ENCODE results near the gene SEH1L.
"Not testable (repeated sequence)": the region's sequence is repeated elsewhere in the genome, so short reads cannot be mapped to it uniquely, and the experiment has no call there.

The SEH1L gene

GRCh38 chr18:12947285-12948049, at the start of gene SEH1L:
TSS of gene SEH1L (plus strand) at chr18:12948011. CDS start at chr18:12948122, 111 bp downstream.
- DNase-seq: peak; percentile 97

- not testable (repeated sequence) for DNase-seq
Observed at GRCh38 chr18:12901208-12901607, 46.6 kb upstream of the SEH1L start.

GRCh38 chr18:12904012-12904516, 43.7 kb upstream of the SEH1L start:
- peak; percentile 44 for DNase-seq

GRCh38 chr18:12906119-12906518, 41.7 kb upstream of the SEH1L start:
- no peak for DNase-seq

GRCh38 chr18:12906773-12907172, 41.0 kb upstream of the SEH1L start:
- no peak for DNase-seq

DNA sequence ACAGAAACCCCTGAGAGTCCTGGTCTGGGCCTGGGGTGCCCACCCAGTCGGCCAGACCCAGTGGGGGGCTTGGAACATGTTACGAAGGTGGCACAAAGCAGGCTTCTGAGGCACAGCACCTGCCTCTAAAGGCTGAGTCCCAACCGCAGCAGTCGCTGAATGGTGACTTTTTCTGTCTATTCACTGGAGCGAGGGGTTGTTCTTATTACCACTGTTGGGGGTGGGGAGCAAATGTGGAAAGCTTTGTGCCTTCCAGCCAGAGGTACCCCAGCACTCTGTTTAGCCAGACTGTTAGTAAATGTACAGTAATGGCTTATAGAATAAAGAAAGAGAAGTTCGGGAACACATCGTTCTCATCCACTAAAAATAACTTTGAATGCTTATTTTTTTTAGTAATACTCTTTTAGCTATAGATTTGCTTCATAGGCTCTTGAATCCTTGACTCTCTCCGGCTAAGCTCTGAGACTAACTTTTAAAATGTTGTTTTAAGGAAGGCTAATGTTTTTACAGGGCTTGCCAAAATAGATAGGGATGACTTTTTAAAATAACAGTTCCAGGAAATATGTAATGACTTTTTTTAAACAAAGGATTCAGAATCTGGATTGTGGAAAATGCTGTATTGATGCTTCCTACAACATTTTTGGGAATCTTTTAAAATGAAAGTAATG, 40.4 kb upstream of the SEH1L start:
- no peak for DNase-seq

- DNase-seq: no peak
Observed at GRCh38 chr18:12908706-12909105, 39.1 kb upstream of the SEH1L start.

DNA sequence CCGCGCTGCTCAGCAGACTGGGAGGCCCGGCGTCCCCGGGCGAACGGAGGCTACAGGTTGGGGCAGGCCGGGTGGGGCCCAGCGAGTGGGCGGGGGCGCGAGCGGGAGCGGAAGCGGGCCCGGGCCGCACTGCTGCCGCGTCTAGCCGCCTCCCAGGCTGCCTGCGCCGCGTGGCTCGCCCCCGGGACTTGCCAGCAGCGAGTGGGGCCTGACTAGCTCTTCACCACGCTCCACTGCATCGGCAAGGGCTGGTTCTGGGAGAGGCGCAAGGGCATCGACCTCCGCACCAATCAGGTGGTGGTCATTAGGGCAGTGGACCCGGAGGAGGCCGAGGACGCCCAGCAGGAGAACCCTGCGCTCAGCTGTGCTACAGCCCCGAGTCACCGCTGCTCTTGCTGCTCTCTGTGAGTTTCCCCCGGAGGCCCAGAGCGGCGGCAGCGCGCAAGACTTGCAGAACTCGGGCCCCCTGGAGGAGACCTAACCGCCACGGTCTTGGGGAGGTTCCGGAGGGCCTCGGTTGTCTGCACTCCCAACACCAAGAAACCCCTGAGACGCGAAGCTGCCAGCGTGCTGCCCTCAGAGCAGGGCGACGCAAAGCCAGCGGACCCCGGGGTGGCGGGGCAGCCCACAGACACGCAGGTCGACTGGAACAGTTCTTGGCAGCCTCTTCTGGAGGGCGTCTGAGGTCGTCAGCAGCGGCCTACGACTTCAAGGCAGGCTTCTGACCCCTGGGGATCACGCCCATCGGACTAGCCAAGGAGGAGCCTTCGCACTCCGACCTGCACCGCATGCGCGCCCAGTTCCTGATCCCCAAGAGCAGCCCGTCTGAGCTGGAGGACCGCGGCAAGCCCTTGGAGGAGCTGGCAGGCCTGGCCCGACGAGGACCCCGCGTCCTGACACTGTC, 36.5 kb upstream of the SEH1L start:
- peak; percentile 40 for DNase-seq

GRCh38 chr18:12911929-12912703, 35.7 kb upstream of the SEH1L start:
- no peak for DNase-seq

GRCh38 chr18:12921178-12921577, 26.6 kb upstream of the SEH1L start:
- DNase-seq: no peak

DNA sequence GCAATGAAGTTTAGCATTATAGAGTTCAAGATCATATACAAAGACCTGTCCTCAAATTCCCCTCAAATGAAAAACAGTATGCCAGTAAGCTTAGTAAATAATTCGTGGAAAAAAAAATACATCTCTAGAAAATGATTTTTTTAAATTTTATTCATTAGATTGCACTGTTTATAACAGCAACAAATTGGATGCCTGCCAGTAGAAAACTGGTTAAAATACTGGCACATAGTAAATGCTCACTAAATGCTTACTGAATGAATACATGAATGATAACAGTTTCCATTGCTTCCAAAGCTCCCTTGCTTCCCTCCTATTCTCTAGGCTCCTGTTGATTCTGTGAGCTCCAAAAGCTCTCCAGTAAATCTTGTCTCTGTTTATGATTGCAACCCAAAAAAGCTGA, 25.5 kb upstream of the SEH1L start:
- no peak for DNase-seq

DNA sequence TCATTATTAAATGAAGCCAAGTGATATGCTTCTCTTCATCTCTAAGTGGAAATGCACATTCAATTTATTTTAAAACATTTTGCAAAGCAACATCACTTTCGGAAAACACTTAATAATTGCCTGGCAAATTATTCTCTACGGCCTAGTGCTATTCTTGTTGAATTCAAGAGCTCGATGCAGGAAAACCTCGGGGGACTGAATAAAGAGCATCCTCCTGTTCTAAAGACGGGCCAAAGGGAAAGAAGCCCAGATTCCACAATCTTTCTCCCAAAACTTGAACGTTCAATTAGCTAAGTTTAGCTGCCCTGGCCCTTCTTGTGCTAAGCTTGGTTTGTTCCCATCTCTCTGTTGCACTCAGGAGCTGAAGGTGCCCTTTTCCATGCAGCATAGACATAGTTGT, 23.2 kb upstream of the SEH1L start:
- no peak for DNase-seq

- no peak for DNase-seq
Observed at GRCh38 chr18:12928206-12928605, 19.6 kb upstream of the SEH1L start.

GRCh38 chr18:12928641-12929040, 19.2 kb upstream of the SEH1L start:
- DNase-seq: no peak

GRCh38 chr18:12929477-12930083, 18.2 kb upstream of the SEH1L start:
- no peak for DNase-seq

DNA sequence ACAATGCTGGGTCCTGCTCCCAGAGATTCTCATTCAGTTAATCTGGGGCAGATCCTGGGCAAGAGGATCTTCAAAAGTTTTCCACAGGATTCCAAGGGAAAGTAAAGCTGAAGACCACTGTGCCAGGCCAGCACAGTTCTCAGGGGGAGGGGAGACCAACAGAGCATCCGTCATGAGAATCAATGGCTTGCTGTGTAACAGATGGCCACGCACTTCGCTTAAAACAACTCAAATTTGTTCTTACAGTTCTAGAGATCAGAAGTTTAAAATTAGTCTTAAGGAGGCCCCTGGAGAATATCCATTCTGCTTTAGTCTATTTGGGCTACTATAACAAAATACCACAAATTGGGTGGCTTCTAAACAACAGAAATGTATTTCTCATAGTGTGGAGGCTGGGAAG, 17.4 kb upstream of the SEH1L start:
- DNase-seq: no peak

DNA sequence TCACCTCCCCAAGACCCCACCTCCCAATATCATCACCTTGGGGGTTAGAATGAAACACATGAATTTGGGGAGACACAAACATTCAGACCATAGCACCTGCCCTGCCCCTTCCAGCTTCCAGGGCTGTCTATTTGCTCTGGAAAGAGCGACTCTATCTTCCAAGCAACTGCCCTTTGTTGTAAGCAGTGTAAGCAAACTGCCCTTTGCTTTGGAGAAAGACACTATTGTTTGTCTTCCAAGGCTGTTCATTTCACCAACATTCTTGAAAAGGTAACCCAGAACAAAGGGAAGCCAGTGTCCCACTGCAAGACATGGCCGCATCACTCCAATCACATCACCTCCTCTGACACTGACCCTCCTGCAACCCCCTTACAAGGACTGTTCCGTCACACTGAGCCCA, 16.9 kb upstream of the SEH1L start:
- DNase-seq: no peak

DNA sequence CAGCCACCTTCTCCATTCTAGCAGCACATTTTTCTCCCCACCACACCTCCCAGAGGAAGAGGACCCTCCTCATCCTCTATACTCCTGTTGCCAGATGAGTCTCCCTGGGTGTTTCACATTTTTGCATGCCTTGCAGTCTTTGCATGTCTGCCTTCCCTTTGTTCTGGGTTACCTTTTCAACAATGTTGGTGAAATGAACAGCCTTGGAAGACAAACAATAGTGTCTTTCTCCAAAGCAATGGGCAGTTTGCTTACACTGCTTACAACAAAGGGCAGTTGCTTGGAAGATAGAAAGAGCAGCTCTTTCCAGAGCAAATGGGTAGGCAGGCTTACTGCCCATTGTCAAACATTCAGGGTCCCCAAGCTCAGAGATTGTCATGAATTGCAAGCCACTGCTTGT, 14.5 kb upstream of the SEH1L start:
- no peak for DNase-seq

GRCh38 chr18:12934454-12935071, 13.2 kb upstream of the SEH1L start:
- DNase-seq: peak; percentile 61

DNA sequence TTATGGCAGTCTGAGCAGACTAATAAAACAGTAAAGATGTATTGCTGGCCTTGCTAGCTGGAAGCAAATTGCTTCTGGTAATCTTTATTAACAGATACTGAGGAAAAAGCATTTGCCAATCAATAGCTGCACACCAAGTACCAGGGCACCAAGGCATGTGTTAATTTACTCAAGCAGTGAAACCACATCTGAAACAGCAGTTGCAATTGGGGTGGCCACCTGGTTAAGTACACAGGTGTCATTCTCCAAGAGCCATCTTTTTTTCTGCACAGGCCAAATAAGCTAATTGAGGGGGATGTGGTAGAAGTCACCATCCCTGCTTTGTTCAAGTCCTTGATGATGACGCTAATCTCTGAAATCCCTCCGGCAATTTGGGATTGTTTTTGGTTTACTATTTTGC, 8.6 kb upstream of the SEH1L start:
- no peak for DNase-seq

- DNase-seq: no peak
Observed at GRCh38 chr18:12943215-12943614, 4.6 kb upstream of the SEH1L start.

- DNase-seq: no peak
Observed at GRCh38 chr18:12944709-12945108, 3.1 kb upstream of the SEH1L start.
